HG03378 (cell line): Measurements from ENCODE around the gene EIF1.
A peak's percentile ranks its signal among the peaks of the same experiment; 100 is the strongest.
"Not testable (repeated sequence)": the region's sequence is repeated elsewhere in the genome, so short reads cannot be mapped to it uniquely, and the experiment has no call there.

Experiments
- ATAC-seq: cut with Tn5 transposase; IDR thresholded peaks from one replicate; pipeline ENCODE4 v1.9.1; 2021; ENCODE audit warnings: mild to moderate bottlenecking, moderate library complexity; ENCODE audit not compliant: unreplicated experiment

The EIF1 gene

GRCh38 chr17:41655611-41656111 is 33.0 kb upstream of the EIF1 start:
- ATAC-seq, result no peak

- ATAC-seq, result no peak
Observed at GRCh38 chr17:41656249-41657023, 32.2 kb upstream of the EIF1 start.

- ATAC-seq, result no peak
Observed at GRCh38 chr17:41657176-41657754, 31.4 kb upstream of the EIF1 start.

- no peak for ATAC-seq
Observed at GRCh38 chr17:41657936-41658335, 30.7 kb upstream of the EIF1 start.

- no peak for ATAC-seq
Observed at GRCh38 chr17:41658846-41659245, 29.8 kb upstream of the EIF1 start.

GRCh38 chr17:41659427-41660212 is 29.1 kb upstream of the EIF1 start:
- no peak for ATAC-seq

GRCh38 chr17:41660221-41660711 is 28.4 kb upstream of the EIF1 start:
- ATAC-seq, result no peak

GRCh38 chr17:41663451-41664171 is 25.1 kb upstream of the EIF1 start:
- no peak for ATAC-seq

- ATAC-seq, result no peak
Observed at GRCh38 chr17:41664172-41664457, 24.6 kb upstream of the EIF1 start.

- no peak for ATAC-seq
Observed at GRCh38 chr17:41664587-41665565, 23.8 kb upstream of the EIF1 start.

GRCh38 chr17:41665566-41666236 is 23.0 kb upstream of the EIF1 start:
- peak; percentile 32 for ATAC-seq

- ATAC-seq, result peak; percentile 33
Observed at GRCh38 chr17:41666237-41666641, 22.4 kb upstream of the EIF1 start.

- ATAC-seq, result peak; percentile 43
Observed at GRCh38 chr17:41666708-41667279, 21.9 kb upstream of the EIF1 start.

- peak; percentile 3 for ATAC-seq
Observed at GRCh38 chr17:41667280-41668041, 21.2 kb upstream of the EIF1 start.

- no peak for ATAC-seq
Observed at GRCh38 chr17:41672153-41672552, 16.5 kb upstream of the EIF1 start.

GRCh38 chr17:41675157-41676057 is 13.3 kb upstream of the EIF1 start:
- not testable (repeated sequence) for ATAC-seq

GRCh38 chr17:41676058-41676419 is 12.6 kb upstream of the EIF1 start:
- ATAC-seq, result peak; percentile 3
